ENCODE data around the gene SLC1A6.

The SLC1A6 gene

GRCh38 chr19:14961956-14962685 is 17.5 kb downstream of the SLC1A6 start:
- DNase-seq (ENCODE audit: low read depth in 2 of 2) = no peak
- no peak overlapping the region for H3K4me3 ChIP-seq (replicated peaks in 1 of 2; ENCODE audit: low read depth in 2 of 2, low read length in 2 of 2)
- no peak for TF ChIP-seq CTCF (IDR thresholded peaks at IDR 0.05; ENCODE audit: low read depth, low read length)

- no peak for TF ChIP-seq CTCF (IDR thresholded peaks at IDR 0.05; ENCODE audit: low read depth, low read length)
- DNase-seq (ENCODE audit: low read depth in 2 of 2) = no peak
- no peak overlapping the region for H3K4me3 ChIP-seq (replicated peaks in 1 of 2; ENCODE audit: low read depth in 2 of 2, low read length in 2 of 2)
These were observed 20.4 kb downstream of the SLC1A6 start for GRCh38 chr19:14959263-14959662.

- no peak for DNase-seq (ENCODE audit: low read depth in 2 of 2)
These were observed 22.2 kb downstream of the SLC1A6 start for GRCh38 chr19:14957464-14957863.

GRCh38 chr19:14954071-14954655 is 25.5 kb downstream of the SLC1A6 start:
- TF ChIP-seq CTCF (IDR thresholded peaks at IDR 0.05; ENCODE audit: low read depth, low read length) = no peak
- DNase-seq (ENCODE audit: low read depth in 2 of 2) = no peak

More at GRCh38 chr19:14957464-14957863, 22.2 kb downstream of the SLC1A6 start:
- no peak overlapping the region for H3K4me3 ChIP-seq (replicated peaks in 1 of 2; ENCODE audit: low read depth in 2 of 2, low read length in 2 of 2)
- no peak for TF ChIP-seq CTCF (IDR thresholded peaks at IDR 0.05; ENCODE audit: low read depth, low read length)

GRCh38 chr19:14952767-14953166 is 26.9 kb downstream of the SLC1A6 start:
- no peak for DNase-seq (ENCODE audit: low read depth in 2 of 2)
- no peak for TF ChIP-seq CTCF (IDR thresholded peaks at IDR 0.05; ENCODE audit: low read depth, low read length)
- no peak overlapping the region for H3K4me3 ChIP-seq (replicated peaks in 1 of 2; ENCODE audit: low read depth in 2 of 2, low read length in 2 of 2)

More at GRCh38 chr19:14954071-14954655, 25.5 kb downstream of the SLC1A6 start:
- no peak overlapping the region for H3K4me3 ChIP-seq (replicated peaks in 1 of 2; ENCODE audit: low read depth in 2 of 2, low read length in 2 of 2)

- no peak for TF ChIP-seq CTCF (IDR thresholded peaks at IDR 0.05; ENCODE audit: low read depth, low read length)
- H3K4me3 ChIP-seq (replicated peaks in 1 of 2; ENCODE audit: low read depth in 2 of 2, low read length in 2 of 2) = no peak overlapping the region
- DNase-seq (ENCODE audit: low read depth in 2 of 2) = no peak
These were observed 29.2 kb downstream of the SLC1A6 start for GRCh38 chr19:14950421-14950820.

Data from cardiac fibroblast (primary cell).